ENCODE data around the gene MAPRE3.
A peak's percentile ranks its signal among the peaks of the same experiment; 100 is the strongest.

- TF ChIP-seq, protein P1, sequence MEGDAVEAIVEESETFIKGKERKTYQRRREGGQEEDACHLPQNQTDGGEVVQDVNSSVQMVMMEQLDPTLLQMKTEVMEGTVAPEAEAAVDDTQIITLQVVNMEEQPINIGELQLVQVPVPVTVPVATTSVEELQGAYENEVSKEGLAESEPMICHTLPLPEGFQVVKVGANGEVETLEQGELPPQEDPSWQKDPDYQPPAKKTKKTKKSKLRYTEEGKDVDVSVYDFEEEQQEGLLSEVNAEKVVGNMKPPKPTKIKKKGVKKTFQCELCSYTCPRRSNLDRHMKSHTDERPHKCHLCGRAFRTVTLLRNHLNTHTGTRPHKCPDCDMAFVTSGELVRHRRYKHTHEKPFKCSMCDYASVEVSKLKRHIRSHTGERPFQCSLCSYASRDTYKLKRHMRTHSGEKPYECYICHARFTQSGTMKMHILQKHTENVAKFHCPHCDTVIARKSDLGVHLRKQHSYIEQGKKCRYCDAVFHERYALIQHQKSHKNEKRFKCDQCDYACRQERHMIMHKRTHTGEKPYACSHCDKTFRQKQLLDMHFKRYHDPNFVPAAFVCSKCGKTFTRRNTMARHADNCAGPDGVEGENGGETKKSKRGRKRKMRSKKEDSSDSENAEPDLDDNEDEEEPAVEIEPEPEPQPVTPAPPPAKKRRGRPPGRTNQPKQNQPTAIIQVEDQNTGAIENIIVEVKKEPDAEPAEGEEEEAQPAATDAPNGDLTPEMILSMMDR (IDR thresholded peaks at IDR 0.05), result no peak
- TF ChIP-seq POLR2A (IDR thresholded peaks at IDR 0.05; ENCODE audit: low read depth) (no peak), POLR2AphosphoS5 (IDR thresholded peaks at IDR 0.05) (peak; percentile 62 to 63), EP300 (IDR thresholded peaks at IDR 0.05) (no peak)
These were observed at the start of gene MAPRE3 for GRCh38 chr2:26970244-26970927.
